D721Med (cell line): ENCODE results near the gene NPBWR2.

Experiments used
- DNase-seq: peaks from one replicate; pipeline ENCODE4 v3.0.0; 2011; ENCODE audit warnings: low spot score; ENCODE audit not compliant: insufficient read length
- FAIRE-seq: peaks from 2 replicates; lab custom pipeline; 2011; peaks lifted over from hg19 to GRCh38; lab: Jason Lieb, UNC
- TF ChIP-seq, protein P1 (sequence below): IDR thresholded peaks from 2 replicates; pipeline ENCODE4 v1.5.1; 2012; ENCODE audit warnings: mild to moderate bottlenecking, control low read depth; ENCODE audit not compliant: insufficient read depth; ENCODE audit errors: missing control alignments

NPBWR2 gene

DNA sequence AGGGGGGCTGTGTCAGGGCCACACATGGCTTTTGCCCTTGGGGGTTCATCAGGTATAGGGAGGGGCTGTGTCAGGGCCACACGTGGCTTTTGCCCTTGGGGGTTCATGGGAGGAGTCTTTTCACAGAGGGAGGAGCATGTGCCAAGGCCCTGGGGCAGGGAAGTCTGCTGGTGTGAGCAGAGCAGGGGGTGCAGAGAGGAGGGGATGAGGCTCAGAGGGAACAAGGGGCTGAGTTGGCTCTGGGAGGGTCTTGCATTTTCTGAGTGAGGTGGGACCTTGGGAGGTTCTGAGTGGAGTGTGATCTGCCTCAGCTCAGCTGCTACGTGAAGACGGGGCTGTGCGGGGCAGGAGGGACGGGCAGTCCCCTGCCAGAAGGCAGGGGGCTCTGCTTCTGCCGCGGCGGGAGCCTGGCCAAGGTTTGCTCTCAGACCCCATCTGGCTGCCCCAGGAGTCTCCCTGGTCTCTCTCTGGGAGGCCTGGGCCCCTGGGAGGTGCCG lies 51.9 kb downstream of the NPBWR2 start:
- TF ChIP-seq, protein P1, sequence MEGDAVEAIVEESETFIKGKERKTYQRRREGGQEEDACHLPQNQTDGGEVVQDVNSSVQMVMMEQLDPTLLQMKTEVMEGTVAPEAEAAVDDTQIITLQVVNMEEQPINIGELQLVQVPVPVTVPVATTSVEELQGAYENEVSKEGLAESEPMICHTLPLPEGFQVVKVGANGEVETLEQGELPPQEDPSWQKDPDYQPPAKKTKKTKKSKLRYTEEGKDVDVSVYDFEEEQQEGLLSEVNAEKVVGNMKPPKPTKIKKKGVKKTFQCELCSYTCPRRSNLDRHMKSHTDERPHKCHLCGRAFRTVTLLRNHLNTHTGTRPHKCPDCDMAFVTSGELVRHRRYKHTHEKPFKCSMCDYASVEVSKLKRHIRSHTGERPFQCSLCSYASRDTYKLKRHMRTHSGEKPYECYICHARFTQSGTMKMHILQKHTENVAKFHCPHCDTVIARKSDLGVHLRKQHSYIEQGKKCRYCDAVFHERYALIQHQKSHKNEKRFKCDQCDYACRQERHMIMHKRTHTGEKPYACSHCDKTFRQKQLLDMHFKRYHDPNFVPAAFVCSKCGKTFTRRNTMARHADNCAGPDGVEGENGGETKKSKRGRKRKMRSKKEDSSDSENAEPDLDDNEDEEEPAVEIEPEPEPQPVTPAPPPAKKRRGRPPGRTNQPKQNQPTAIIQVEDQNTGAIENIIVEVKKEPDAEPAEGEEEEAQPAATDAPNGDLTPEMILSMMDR: no peak
- DNase-seq: no peak
- FAIRE-seq: no peak

DNA sequence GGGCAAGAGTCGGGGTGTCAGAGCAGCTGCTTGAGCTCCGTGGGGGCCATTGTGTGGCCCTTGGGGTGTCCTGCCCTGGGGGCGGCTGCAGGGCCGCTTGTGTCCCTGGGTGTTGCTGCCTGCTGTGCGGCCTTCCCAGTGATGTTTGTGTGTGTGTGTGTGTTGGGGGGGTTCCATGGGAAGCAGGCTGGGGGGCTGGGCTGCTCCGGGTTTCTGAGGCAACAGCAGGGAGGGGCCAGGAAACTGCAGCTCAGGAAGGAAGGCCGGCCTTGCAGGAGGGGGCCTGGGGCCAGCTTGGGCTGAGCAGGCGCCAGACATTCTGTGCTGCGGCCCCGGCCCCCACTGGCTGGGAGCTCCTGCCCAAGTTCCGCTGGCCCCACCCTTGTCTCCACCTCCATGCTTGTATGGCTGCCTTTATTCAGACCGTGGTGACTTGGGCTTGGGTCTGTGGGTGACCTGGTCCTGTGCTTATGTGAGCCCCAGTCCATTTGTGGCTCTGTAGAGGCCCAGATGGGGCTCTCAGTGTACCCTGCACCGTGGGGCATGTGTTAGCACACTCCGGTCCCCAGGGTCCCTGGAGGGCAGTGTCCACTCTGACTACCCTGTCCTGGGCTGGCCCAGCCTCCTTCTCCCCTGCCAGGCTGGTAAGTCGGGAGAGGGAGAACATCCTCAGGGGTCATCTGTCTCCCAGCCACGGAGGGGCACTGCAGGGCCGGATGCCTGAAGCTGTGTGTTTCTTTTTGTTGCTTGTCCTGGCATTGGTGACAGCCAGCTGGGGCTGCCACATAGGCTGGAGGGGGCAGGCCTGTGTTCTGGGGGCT lies 53.3 kb downstream of the NPBWR2 start:
- TF ChIP-seq, protein P1: peak; percentile 15
- no peak for DNase-seq
- FAIRE-seq: no peak
